Endodermal cell (in vitro differentiated cells): ENCODE data around the gene ASCC3. TPM values are rescaled to one million over a fixed set of nuclear protein-coding genes. Genes with fewer than 3 reads are reported as not detected.
A peak's percentile ranks its signal among the peaks of the same experiment; 100 is the strongest.

Experiments used
- DNase-seq: peaks from one replicate; pipeline ENCODE4 v3.0.0-alpha.2; 2017
- H3K27ac ChIP-seq: 2 replicates; pipeline ENCODE4 v1.5.1; 2013; ENCODE audit warnings: mild to moderate bottlenecking, low read depth, low read length, moderate library complexity
- H3K27me3 ChIP-seq: 2 replicates; pipeline ENCODE4 v1.6.1; 2013; ENCODE audit warnings: mild to moderate bottlenecking, low read length, moderate library complexity; ENCODE audit not compliant: insufficient read depth, control insufficient read depth, poor library complexity, severe bottlenecking
- H3K36me3 ChIP-seq: 2 replicates; pipeline ENCODE4 v1.7.0; 2013; ENCODE audit warnings: mild to moderate bottlenecking, low read length, moderate library complexity; ENCODE audit not compliant: control insufficient read depth, insufficient read depth
- H3K4me1 ChIP-seq: one replicate; pipeline ENCODE4 v1.7.0; 2013; ENCODE audit warnings: low read length; ENCODE audit not compliant: control insufficient read depth, insufficient read depth
- H3K4me3 ChIP-seq: 2 replicates; pipeline ENCODE4 v1.5.1; 2013; ENCODE audit warnings: mild to moderate bottlenecking, low read length, moderate library complexity
- H3K9ac ChIP-seq: 2 replicates; pipeline ENCODE4 v1.6.1; 2013; ENCODE audit warnings: mild to moderate bottlenecking, low read length, moderate library complexity; ENCODE audit not compliant: poor library complexity, severe bottlenecking; ENCODE audit errors: extremely low read depth
- H3K9me3 ChIP-seq: 2 replicates; pipeline ENCODE4 v1.6.1; 2013; ENCODE audit warnings: mild to moderate bottlenecking, low read length, moderate library complexity; ENCODE audit not compliant: control insufficient read depth
- H3K27ac Mint-ChIP-seq: 2 replicates; pipeline ENCODE4 v1.8.0; 2020; ENCODE audit warnings: mixed read lengths
- H3K27me3 Mint-ChIP-seq: 2 replicates; pipeline ENCODE4 v1.8.0; 2021; ENCODE audit warnings: mild to moderate bottlenecking, mixed read lengths; ENCODE audit not compliant: insufficient read depth
- H3K36me3 Mint-ChIP-seq: 2 replicates; pipeline ENCODE4 v1.8.0; 2020; ENCODE audit warnings: low read depth, mixed read lengths
- H3K4me1 Mint-ChIP-seq: 2 replicates; pipeline ENCODE4 v1.8.0; 2020; ENCODE audit warnings: mixed read lengths
- H3K4me3 Mint-ChIP-seq: 2 replicates; pipeline ENCODE4 v1.8.0; 2020; ENCODE audit warnings: mild to moderate bottlenecking, moderate library complexity, mixed read lengths
- H3K9me3 Mint-ChIP-seq: 2 replicates; pipeline ENCODE4 v1.8.0; 2020; ENCODE audit warnings: mild to moderate bottlenecking, mixed read lengths
- CTCF ChIP-seq: fragments of 200-600 bp; sonication (generic); conservative IDR thresholded peaks from 2 replicates; pipeline ENCODE4 v1.5.0; 2021; ENCODE audit warnings: antibody characterized with exemption, mild to moderate bottlenecking
- WGBS, 2 experiments: methylation state at CpG; one replicate each; pipeline versions ENCODE4 v1.1.5 to v1.1.7; 2013; ENCODE audit warnings: missing lambda C conversion rate in 2 of 2, mixed read lengths in 1 of 2; ENCODE audit not compliant: insufficient coverage in 1 of 2, insufficient read length in 1 of 2; 5-methylcytosine and 5-hydroxymethylcytosine counted together
- total RNA-seq, 2 donors: library from RNA; stranded (reverse); fragmentation: NEBNext Ultra II Directional in 1 of 2; extraction: Animal tissue kit (Norgen Biotek cat#: 25700) in 1 of 2; gene quantifications; 2 replicates in 1 of 2; 3 replicates in 1 of 2; pipeline ENCODE4 v1.2.1, GENCODE V29; 2021

The ASCC3 gene
- total RNA-seq, 2 donors from 2014 or later = 40.0 to 41.1 TPM

- Histone ChIP-seq H3K27ac (no peak overlapping the region), H3K9me3 (no peaks in the 10 kb centered on the region), H3K9ac (no peak overlapping the region), H3K4me3 (no peak overlapping the region), H3K4me1 (no peaks in the 10 kb centered on the region), H3K27me3 (no peaks in the 10 kb centered on the region), H3K36me3 (no peaks in the 10 kb centered on the region)
- no peak for DNase-seq
- no peaks in the 10 kb centered on the region for H3K9me3 Mint-ChIP-seq
- no peak overlapping the region for H3K27ac Mint-ChIP-seq
- 90 to 97% methylated on average over 4 to 5 of the region's 5 CpGs for WGBS, 2 experiments
- no peak overlapping the region for H3K4me3 Mint-ChIP-seq
- H3K36me3 Mint-ChIP-seq = no peaks in the 10 kb centered on the region
- H3K27me3 Mint-ChIP-seq = no peaks in the 10 kb centered on the region
- TF ChIP-seq CTCF = no peak
- peaks cover 8% of the 10 kb centered on the region for H3K4me1 Mint-ChIP-seq
Observed at GRCh38 chr6:100554228-100554627, 326.9 kb downstream of the ASCC3 start.

- no peak for TF ChIP-seq CTCF
- no peak for DNase-seq
- Histone ChIP-seq H3K27ac (no peak overlapping the region), H3K27me3 (no peaks in the 10 kb centered on the region), H3K4me1 (no peaks in the 10 kb centered on the region), H3K9ac (no peak overlapping the region), H3K9me3 (no peaks in the 10 kb centered on the region), H3K4me3 (no peak overlapping the region), H3K36me3 (no peaks in the 10 kb centered on the region)
- Mint-ChIP-seq H3K27ac (peak overlapping the region; percentile 52), H3K4me1 (peaks cover 8% of the 10 kb centered on the region), H3K27me3 (no peaks in the 10 kb centered on the region), H3K9me3 (no peaks in the 10 kb centered on the region), H3K36me3 (no peaks in the 10 kb centered on the region), H3K4me3 (no peak overlapping the region)
- 89% methylated on average over 1 of the region's 1 CpG; no CpG with 5 or more reads in 1 of the 2 experiments for WGBS, 2 experiments
Observed at GRCh38 chr6:100553243-100553642, 327.9 kb downstream of the ASCC3 start.

- no peaks in the 10 kb centered on the region for H3K27me3 Mint-ChIP-seq
- H3K27ac ChIP-seq = no peak overlapping the region
- H3K9me3 Mint-ChIP-seq = no peaks in the 10 kb centered on the region
- H3K4me1 Mint-ChIP-seq = peaks cover 8% of the 10 kb centered on the region
- no peaks in the 10 kb centered on the region for H3K9me3 ChIP-seq
- TF ChIP-seq CTCF = no peak
- no peak overlapping the region for H3K4me3 ChIP-seq
- no peaks in the 10 kb centered on the region for H3K36me3 Mint-ChIP-seq
- no peaks in the 10 kb centered on the region for H3K4me1 ChIP-seq
- WGBS, 2 experiments = 92 to 95% methylated on average over 1 to 2 of the region's 2 CpGs
- H3K4me3 Mint-ChIP-seq = no peak overlapping the region
- H3K9ac ChIP-seq = no peak overlapping the region
- DNase-seq = no peak
- no peaks in the 10 kb centered on the region for H3K27me3 ChIP-seq
- no peak overlapping the region for H3K27ac Mint-ChIP-seq
- H3K36me3 ChIP-seq = no peaks in the 10 kb centered on the region
Observed at GRCh38 chr6:100549406-100550167, 331.5 kb downstream of the ASCC3 start.
